Measurements from ENCODE around the gene IQCM.

IQCM gene

GRCh38 chr4:149815743-149816142 is at the start of gene IQCM:
Gene IQCM, minus strand, starts transcription at chr4:149815843. Its CDS starts 73,152 bp downstream, at chr4:149742691.
- DNase-seq (ENCODE audit: low read depth in 2 of 2, low spot score in 1 of 2), result no peak

- no peak for DNase-seq (ENCODE audit: low read depth in 2 of 2, low spot score in 1 of 2)
Observed at GRCh38 chr4:149857446-149857845, 41.8 kb upstream of the IQCM start.

- no peak for DNase-seq (ENCODE audit: low read depth in 2 of 2, low spot score in 1 of 2)
Observed at GRCh38 chr4:149845743-149846142, 30.1 kb upstream of the IQCM start.

- DNase-seq (ENCODE audit: low read depth in 2 of 2, low spot score in 1 of 2), result no peak
Observed at GRCh38 chr4:149841686-149842085, 26.0 kb upstream of the IQCM start.

- DNase-seq (ENCODE audit: low read depth in 2 of 2, low spot score in 1 of 2), result no peak
Observed at GRCh38 chr4:149838036-149838435, 22.4 kb upstream of the IQCM start.

GRCh38 chr4:149836546-149836945 is 20.9 kb upstream of the IQCM start:
- no peak for DNase-seq (ENCODE audit: low read depth in 2 of 2, low spot score in 1 of 2)

- no peak for DNase-seq (ENCODE audit: low read depth in 2 of 2, low spot score in 1 of 2)
Observed at GRCh38 chr4:149835280-149835679, 19.6 kb upstream of the IQCM start.

GRCh38 chr4:149831656-149832208 is 16.1 kb upstream of the IQCM start:
- no peak for DNase-seq (ENCODE audit: low read depth in 2 of 2, low spot score in 1 of 2)

- DNase-seq (ENCODE audit: low read depth in 2 of 2, low spot score in 1 of 2), result no peak
Observed at GRCh38 chr4:149830823-149831222, 15.2 kb upstream of the IQCM start.

GRCh38 chr4:149825336-149825735 is 9.7 kb upstream of the IQCM start:
- no peak for DNase-seq (ENCODE audit: low read depth in 2 of 2, low spot score in 1 of 2)

GRCh38 chr4:149823769-149824221 is 8.2 kb upstream of the IQCM start:
- no peak for DNase-seq (ENCODE audit: low read depth in 2 of 2, low spot score in 1 of 2)

GRCh38 chr4:149801416-149801815 is 14.2 kb downstream of the IQCM start:
- no peak for DNase-seq (ENCODE audit: low read depth in 2 of 2, low spot score in 1 of 2)

GRCh38 chr4:149799546-149799945 is 16.1 kb downstream of the IQCM start:
- no peak for DNase-seq (ENCODE audit: low read depth in 2 of 2, low spot score in 1 of 2)

GRCh38 chr4:149796381-149796780 is 19.3 kb downstream of the IQCM start:
- DNase-seq (ENCODE audit: low read depth in 2 of 2, low spot score in 1 of 2), result no peak

- no peak for DNase-seq (ENCODE audit: low read depth in 2 of 2, low spot score in 1 of 2)
Observed at GRCh38 chr4:149795256-149795655, 20.4 kb downstream of the IQCM start.

- DNase-seq (ENCODE audit: low read depth in 2 of 2, low spot score in 1 of 2), result no peak
Observed at GRCh38 chr4:149794352-149794751, 21.3 kb downstream of the IQCM start.

- no peak for DNase-seq (ENCODE audit: low read depth in 2 of 2, low spot score in 1 of 2)
Observed at GRCh38 chr4:149793459-149793858, 22.2 kb downstream of the IQCM start.

- DNase-seq (ENCODE audit: low read depth in 2 of 2, low spot score in 1 of 2), result no peak
Observed at GRCh38 chr4:149791851-149792250, 23.8 kb downstream of the IQCM start.

- no peak for DNase-seq (ENCODE audit: low read depth in 2 of 2, low spot score in 1 of 2)
Observed at GRCh38 chr4:149790172-149790907, 25.3 kb downstream of the IQCM start.

GRCh38 chr4:149788300-149788699 is 27.3 kb downstream of the IQCM start:
- DNase-seq (ENCODE audit: low read depth in 2 of 2, low spot score in 1 of 2), result no peak

GRCh38 chr4:149785696-149786431 is 29.8 kb downstream of the IQCM start:
- DNase-seq (ENCODE audit: low read depth in 2 of 2, low spot score in 1 of 2), result no peak

- DNase-seq (ENCODE audit: low read depth in 2 of 2, low spot score in 1 of 2), result no peak
Observed at GRCh38 chr4:149784018-149784417, 31.6 kb downstream of the IQCM start.

Data from stimulated activated CD8-positive, alpha-beta memory T cell treated with anti-CD3 and anti-CD28 coated beads, Interleukin-4, amount 100 ng/mL, for 1 hour (primary cell).